ENCODE measurements around the gene MYCBP. TPM values are rescaled to one million over a fixed set of nuclear protein-coding genes. Genes with fewer than 3 reads are reported as not detected.

MYCBP gene
- total RNA-seq, 1 experiment from 2014 or later: 33.1 TPM

DNA sequence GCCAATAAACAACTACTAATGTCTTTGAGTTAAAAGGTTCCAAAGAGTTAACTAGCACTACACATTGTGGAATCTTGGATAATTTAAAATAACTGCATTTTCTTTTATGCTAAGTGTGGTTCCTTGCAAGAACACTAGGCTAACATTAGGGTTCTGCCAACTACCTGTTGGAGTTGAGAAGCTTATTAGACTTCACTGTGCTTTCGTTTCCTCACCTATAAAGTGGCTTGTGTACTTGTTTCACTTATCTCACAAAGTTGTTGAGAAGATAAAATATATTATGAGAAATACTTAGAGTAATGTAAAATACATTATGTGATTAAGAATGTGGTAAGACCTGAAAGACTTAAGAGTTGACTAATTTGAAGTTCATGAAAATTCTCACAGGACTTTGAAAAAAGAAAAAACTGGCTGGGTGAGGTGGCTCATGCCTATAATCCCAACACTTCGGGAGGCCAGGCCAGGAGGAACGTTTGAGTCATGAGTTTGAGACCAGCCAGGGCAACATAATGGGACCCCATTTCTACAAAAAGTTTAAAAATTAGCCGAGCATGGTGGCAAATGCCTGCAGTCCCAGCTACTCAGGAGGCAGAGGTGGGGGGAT, 7.9 kb downstream of the MYCBP start:
- no peak overlapping the region for H2BK5ac ChIP-seq (ENCODE audit: insufficient read length, low read length)
- Mint-ChIP-seq H3K9me3 (no peaks in the 10 kb centered on the region), H3K4me1 (peaks cover 0 to 9% of the 10 kb centered on the region in 2 experiments), H3K27ac (no peak overlapping the region; a peak in 1 of 7 replicates), H3K36me3 (ENCODE audit: insufficient read depth in 1 of 3, low read depth in 3 of 3) (peaks cover 4 to 9% (median 4%) of the 10 kb centered on the region in 3 experiments; a peak in 4 of 7 replicates), H3K27me3 (ENCODE audit: low read depth) (no peaks in the 10 kb centered on the region), H3K4me3 (no peak overlapping the region)
- H4K20me1 ChIP-seq (ENCODE audit: control insufficient read depth, insufficient read depth, insufficient read length): no peaks in the 10 kb centered on the region
- H2AK5ac ChIP-seq (ENCODE audit: insufficient read length, low read length): no peak overlapping the region
- no peak overlapping the region for H3K23ac ChIP-seq (ENCODE audit: insufficient read length, low read depth, low read length)
- H3K79me1 ChIP-seq (ENCODE audit: insufficient read depth, low read depth, low read length, poor library complexity, severe bottlenecking): no peaks in the 10 kb centered on the region
- H4K91ac ChIP-seq (ENCODE audit: insufficient read length, low read depth, low read length): no peak overlapping the region
- H2AFZ ChIP-seq (ENCODE audit: low read length): no peak overlapping the region
- no peak overlapping the region for H2BK20ac ChIP-seq (ENCODE audit: low read depth, low read length, poor library complexity, severe bottlenecking)
- no peak overlapping the region for H2BK120ac ChIP-seq (ENCODE audit: low read depth, low read length, poor library complexity, severe bottlenecking)
- DNase-seq: no peak
- no peak overlapping the region for H3K18ac ChIP-seq (ENCODE audit: insufficient read length, low read depth, low read length)
- H4K5ac ChIP-seq (ENCODE audit: insufficient read length, low read depth, low read length): no peak overlapping the region
- no peaks in the 10 kb centered on the region for H3K27me3 ChIP-seq (ENCODE audit: insufficient read depth, low read length)
- H2BK15ac ChIP-seq (ENCODE audit: low read depth, low read length): no peak overlapping the region
- peaks cover 2% of the 10 kb centered on the region for H3K23me2 ChIP-seq (ENCODE audit: insufficient read length, low read depth, low read length, poor library complexity, severe bottlenecking)
- H3K9me3 ChIP-seq (ENCODE audit: control insufficient read depth, low read depth, low read length): no peaks in the 10 kb centered on the region
- no CpG with 5 or more reads among the region's 4 CpGs for WGBS (ENCODE audit: extremely low coverage, insufficient read length, low lambda C conversion rate)
- no peak overlapping the region for H4K8ac ChIP-seq (replicated peaks; ENCODE audit: insufficient read length, low read depth, low read length)
- no peak overlapping the region for H3T11ph ChIP-seq (ENCODE audit: low read length)
- H3K4me1 ChIP-seq (ENCODE audit: insufficient read depth, low read length): no peaks in the 10 kb centered on the region
- no peak overlapping the region for H3K9ac ChIP-seq (ENCODE audit: extremely low read depth, insufficient read length, low read length)
- TF ChIP-seq, protein P1, sequence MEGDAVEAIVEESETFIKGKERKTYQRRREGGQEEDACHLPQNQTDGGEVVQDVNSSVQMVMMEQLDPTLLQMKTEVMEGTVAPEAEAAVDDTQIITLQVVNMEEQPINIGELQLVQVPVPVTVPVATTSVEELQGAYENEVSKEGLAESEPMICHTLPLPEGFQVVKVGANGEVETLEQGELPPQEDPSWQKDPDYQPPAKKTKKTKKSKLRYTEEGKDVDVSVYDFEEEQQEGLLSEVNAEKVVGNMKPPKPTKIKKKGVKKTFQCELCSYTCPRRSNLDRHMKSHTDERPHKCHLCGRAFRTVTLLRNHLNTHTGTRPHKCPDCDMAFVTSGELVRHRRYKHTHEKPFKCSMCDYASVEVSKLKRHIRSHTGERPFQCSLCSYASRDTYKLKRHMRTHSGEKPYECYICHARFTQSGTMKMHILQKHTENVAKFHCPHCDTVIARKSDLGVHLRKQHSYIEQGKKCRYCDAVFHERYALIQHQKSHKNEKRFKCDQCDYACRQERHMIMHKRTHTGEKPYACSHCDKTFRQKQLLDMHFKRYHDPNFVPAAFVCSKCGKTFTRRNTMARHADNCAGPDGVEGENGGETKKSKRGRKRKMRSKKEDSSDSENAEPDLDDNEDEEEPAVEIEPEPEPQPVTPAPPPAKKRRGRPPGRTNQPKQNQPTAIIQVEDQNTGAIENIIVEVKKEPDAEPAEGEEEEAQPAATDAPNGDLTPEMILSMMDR (conservative IDR thresholded peaks at IDR 0.05): no peak
- no peak overlapping the region for H3K27ac ChIP-seq (ENCODE audit: insufficient read length, low read depth, low read length)
- no peaks in the 10 kb centered on the region for H3K79me2 ChIP-seq (ENCODE audit: insufficient read depth, low read length)
- H2BK12ac ChIP-seq (ENCODE audit: insufficient read length, low read depth, low read length): no peak overlapping the region
- H3K4me2 ChIP-seq (ENCODE audit: insufficient read depth, insufficient read length, low read length): no peak overlapping the region
- H3K14ac ChIP-seq (ENCODE audit: insufficient read depth, low read length): no peak overlapping the region
- no peak overlapping the region for H3K4ac ChIP-seq (ENCODE audit: low read depth, low read length)
- H3K56ac ChIP-seq (ENCODE audit: insufficient read length, low read depth, low read length): no peak overlapping the region
